A549 (cell line): Measurements from ENCODE around the gene B3GAT1.

Experiments used
- BHLHE40 ChIP-seq: IDR thresholded peaks from 2 replicates; pipeline ENCODE4 v1.6.1; 2012; ENCODE audit warnings: low read depth, low read length, inconsistent platforms
- CBX8 ChIP-seq: fragments of 200-600 bp; sonication (generic); IDR thresholded peaks from 2 replicates; pipeline ENCODE4 v1.6.1; 2016
- CTCF ChIP-seq: fragments of >200 bp; sonication (Bioruptor Twin); formaldehyde crosslinking; IDR thresholded peaks from 3 replicates; pipeline ENCODE4 v1.5.1; 2016
- HOXB5 ChIP-seq: fragments of 250-450 bp; sonication (Bioruptor Pico); IDR thresholded peaks from 2 replicates; pipeline ENCODE4 v1.5.0; 2020; ENCODE audit warnings: mild to moderate bottlenecking, moderate library complexity
- KDM1A ChIP-seq: fragments of 200-600 bp; sonication (generic); IDR thresholded peaks from 2 replicates; pipeline ENCODE4 v1.6.1; 2016; ENCODE audit warnings: low read depth, mild to moderate bottlenecking
- NR3C1 ChIP-seq: fragments of >200 bp; sonication (Bioruptor Twin); formaldehyde crosslinking; IDR thresholded peaks from 3 replicates; pipeline ENCODE4 v1.6.1; 2017
- PBX3 ChIP-seq: IDR thresholded peaks from 2 replicates; pipeline ENCODE4 v1.6.1; 2012
- POLR2A ChIP-seq: IDR thresholded peaks from 2 replicates; pipeline ENCODE4 v1.6.1; 2012; ENCODE audit warnings: mild to moderate bottlenecking, low read length
- RCOR1 ChIP-seq: fragments of 150-350 bp; IDR thresholded peaks from 2 replicates; pipeline ENCODE4 v1.6.1; 2014; ENCODE audit warnings: antibody characterized with exemption, low read length, low read depth
- SMC3 ChIP-seq: fragments of >200 bp; sonication (Bioruptor Twin); formaldehyde crosslinking; IDR thresholded peaks from 3 replicates; pipeline ENCODE4 v1.6.1; 2018; ENCODE audit warnings: inconsistent platforms
- TF ChIP-seq, protein P1 (sequence below): fragments of 200-600 bp; sonication (generic); IDR thresholded peaks from 2 replicates; pipeline ENCODE4 v1.6.1; 2016; ENCODE audit warnings: antibody characterized with exemption, mild to moderate bottlenecking, moderate library complexity

- no peak for TF ChIP-seq CTCF
- TF ChIP-seq PBX3 = no peak
- no peak for TF ChIP-seq KDM1A
- no peak for TF ChIP-seq BHLHE40
- TF ChIP-seq NR3C1 = no peak
- no peak for TF ChIP-seq HOXB5
- TF ChIP-seq SMC3 = no peak
- TF ChIP-seq POLR2A = no peak
- TF ChIP-seq RCOR1 = no peak
- TF ChIP-seq, protein P1, sequence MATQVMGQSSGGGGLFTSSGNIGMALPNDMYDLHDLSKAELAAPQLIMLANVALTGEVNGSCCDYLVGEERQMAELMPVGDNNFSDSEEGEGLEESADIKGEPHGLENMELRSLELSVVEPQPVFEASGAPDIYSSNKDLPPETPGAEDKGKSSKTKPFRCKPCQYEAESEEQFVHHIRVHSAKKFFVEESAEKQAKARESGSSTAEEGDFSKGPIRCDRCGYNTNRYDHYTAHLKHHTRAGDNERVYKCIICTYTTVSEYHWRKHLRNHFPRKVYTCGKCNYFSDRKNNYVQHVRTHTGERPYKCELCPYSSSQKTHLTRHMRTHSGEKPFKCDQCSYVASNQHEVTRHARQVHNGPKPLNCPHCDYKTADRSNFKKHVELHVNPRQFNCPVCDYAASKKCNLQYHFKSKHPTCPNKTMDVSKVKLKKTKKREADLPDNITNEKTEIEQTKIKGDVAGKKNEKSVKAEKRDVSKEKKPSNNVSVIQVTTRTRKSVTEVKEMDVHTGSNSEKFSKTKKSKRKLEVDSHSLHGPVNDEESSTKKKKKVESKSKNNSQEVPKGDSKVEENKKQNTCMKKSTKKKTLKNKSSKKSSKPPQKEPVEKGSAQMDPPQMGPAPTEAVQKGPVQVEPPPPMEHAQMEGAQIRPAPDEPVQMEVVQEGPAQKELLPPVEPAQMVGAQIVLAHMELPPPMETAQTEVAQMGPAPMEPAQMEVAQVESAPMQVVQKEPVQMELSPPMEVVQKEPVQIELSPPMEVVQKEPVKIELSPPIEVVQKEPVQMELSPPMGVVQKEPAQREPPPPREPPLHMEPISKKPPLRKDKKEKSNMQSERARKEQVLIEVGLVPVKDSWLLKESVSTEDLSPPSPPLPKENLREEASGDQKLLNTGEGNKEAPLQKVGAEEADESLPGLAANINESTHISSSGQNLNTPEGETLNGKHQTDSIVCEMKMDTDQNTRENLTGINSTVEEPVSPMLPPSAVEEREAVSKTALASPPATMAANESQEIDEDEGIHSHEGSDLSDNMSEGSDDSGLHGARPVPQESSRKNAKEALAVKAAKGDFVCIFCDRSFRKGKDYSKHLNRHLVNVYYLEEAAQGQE = no peak
- TF ChIP-seq CBX8 = no peak
Measured at GRCh38 chr11:134401825-134402809, 9.9 kb downstream of the B3GAT1 start.
